Activated T-cell treated with anti-CD3 and anti-CD28 coated beads, Interleukin-2, amount 50 U/mL, for 48 hours (primary cell): ENCODE data around the gene ZSCAN4.

ENCODE experiments used
- DNase-seq, 2 experiments: peaks; one replicate each; pipeline ENCODE4 v3.0.0-alpha.2; 2020

Gene ZSCAN4, protein sequence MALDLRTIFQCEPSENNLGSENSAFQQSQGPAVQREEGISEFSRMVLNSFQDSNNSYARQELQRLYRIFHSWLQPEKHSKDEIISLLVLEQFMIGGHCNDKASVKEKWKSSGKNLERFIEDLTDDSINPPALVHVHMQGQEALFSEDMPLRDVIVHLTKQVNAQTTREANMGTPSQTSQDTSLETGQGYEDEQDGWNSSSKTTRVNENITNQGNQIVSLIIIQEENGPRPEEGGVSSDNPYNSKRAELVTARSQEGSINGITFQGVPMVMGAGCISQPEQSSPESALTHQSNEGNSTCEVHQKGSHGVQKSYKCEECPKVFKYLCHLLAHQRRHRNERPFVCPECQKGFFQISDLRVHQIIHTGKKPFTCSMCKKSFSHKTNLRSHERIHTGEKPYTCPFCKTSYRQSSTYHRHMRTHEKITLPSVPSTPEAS

DNA sequence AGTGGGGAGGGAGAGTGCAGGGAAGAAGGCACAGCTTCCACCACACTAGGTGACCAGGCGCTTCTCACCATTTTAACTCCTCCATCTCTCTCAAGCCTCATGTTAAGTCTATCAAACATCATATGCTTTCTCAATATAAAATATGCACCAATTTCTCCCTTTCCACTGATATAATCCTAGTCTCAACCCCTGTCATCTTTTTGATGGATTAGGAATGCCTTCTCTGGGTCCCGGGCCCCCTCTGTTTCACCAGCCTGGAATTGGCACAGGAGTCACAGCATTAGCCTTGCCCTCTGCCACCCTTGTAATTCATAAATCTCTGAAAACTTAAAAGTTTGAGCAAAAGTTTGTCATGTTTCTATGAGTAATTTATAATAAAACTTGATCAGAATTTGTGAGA is at the start of gene ZSCAN4:
Gene ZSCAN4 (plus strand): TSS at position 301 of the 400 bp plus-strand sequence. CDS start 7,211 bp downstream, outside the sequence.
- DNase-seq: no peak

DNA sequence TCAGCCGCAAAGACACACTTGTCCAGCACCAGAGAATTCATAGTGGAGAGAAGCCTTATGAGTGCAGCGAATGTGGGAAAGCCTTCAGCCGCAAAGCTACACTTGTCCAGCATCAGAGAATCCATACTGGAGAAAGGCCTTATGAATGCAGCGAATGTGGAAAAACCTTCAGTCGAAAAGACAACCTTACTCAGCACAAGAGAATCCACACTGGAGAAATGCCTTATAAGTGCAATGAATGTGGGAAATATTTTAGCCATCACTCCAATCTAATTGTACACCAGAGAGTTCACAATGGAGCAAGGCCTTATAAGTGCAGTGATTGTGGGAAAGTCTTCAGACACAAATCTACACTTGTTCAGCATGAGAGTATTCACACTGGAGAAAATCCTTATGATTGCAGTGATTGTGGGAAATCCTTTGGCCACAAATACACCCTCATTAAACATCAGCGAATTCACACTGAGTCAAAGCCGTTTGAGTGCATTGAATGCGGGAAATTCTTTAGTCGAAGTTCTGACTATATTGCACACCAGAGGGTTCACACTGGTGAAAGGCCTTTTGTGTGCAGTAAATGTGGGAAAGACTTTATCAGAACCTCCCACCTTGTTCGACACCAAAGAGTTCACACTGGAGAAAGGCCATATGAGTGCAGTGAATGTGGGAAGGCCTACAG is 47.9 kb upstream of the ZSCAN4 start:
- DNase-seq: no peak

DNA sequence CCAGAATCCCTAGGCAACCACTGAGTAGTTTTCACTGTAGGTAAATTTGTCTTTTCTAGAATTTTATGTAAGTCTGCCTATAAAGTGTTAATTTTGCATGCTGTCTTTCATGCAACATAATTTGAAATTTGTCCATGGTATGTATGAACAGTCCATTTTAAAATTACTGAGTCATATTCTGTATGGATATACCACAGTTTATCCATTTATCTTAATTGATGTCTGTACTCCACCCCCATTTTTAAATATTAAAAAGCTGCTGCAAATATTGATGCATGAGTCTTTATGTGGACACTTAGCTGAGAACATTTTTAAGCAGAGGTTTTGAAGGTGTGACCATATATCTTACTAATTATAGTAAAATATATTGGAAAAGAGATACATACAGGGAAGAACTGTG is 45.6 kb upstream of the ZSCAN4 start:
- DNase-seq: no peak

DNA sequence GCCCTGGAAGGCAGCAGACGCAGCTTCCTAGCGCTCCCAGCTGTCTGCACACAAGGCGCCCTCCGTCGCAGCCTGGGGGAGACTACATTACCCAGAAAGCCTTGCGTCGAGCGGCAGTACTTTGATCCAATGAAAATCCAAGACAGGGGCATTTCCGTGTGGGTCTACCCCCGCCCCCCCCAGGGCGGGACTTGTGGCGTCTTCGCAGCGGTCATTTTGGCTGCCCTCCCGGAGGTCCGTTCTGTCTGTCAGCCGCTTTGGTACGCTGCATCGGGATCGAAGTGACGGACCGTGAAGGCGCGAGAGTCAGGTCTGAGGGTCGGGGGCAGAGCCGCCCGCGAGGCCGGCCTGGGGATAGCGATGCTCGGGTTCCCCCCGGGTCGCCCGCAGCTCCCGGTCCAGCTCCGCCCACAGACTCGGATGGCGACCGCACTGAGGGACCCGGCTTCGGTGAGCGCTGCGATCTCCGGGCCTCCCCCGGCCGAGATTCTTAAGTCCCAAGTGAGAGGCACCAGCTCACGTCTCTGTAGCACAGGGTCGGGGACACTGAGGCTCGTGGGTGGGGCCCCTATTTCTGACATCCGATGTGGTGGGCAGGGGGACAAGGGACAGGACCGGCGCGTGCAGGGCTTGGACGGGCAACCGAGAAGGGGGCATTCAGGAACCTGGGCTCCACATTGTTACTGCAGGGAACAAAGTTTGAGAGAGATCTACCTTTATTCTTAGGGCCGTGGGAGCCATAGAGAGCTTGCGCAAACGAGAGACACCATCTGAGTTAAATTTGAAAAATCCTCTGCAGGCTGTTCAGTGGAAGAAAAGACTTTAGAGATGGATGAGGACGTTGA is 35.5 kb upstream of the ZSCAN4 start, which contains the start of gene ZNF211:
Gene ZNF211 (plus strand): TSS at position 182 of the 845 bp plus-strand sequence. CDS start 179 bp downstream, at position 361.
- peak; percentile 88 to 89 for DNase-seq

DNA sequence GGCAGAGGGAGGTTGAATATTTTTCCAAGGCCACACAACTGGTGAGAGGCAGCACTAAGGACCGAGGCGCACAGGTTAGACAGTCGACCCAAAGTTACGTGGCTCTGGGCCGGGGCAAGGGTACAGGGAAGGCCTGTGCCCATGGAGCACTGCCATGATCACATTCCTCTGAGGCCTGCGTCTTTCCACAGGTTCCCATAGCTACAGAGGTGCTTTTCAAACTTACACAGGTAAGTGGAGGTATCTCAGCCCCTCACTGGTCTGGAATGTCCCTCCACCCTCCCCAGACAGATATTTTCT is 35.0 kb upstream of the ZSCAN4 start:
- DNase-seq: no peak

DNA sequence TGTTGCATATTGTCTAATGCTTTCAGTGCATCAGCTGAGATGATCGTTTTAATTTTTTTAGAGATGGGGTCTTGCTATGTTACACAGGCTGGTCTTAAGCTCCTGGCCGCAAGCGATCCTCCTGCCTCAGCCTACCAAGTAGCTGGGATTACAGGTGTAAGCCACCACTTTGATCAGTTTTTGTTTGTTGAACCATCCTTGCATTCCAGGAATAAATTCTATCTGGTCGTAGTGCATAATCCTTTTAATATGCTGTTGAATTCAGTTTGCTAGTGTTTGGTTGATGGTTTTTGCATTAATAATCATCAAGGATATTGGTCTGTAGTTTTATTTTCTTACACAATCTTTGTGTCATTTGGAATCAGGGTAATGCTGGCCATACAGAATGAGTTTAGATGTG is 31.4 kb upstream of the ZSCAN4 start:
- DNase-seq: no peak

DNA sequence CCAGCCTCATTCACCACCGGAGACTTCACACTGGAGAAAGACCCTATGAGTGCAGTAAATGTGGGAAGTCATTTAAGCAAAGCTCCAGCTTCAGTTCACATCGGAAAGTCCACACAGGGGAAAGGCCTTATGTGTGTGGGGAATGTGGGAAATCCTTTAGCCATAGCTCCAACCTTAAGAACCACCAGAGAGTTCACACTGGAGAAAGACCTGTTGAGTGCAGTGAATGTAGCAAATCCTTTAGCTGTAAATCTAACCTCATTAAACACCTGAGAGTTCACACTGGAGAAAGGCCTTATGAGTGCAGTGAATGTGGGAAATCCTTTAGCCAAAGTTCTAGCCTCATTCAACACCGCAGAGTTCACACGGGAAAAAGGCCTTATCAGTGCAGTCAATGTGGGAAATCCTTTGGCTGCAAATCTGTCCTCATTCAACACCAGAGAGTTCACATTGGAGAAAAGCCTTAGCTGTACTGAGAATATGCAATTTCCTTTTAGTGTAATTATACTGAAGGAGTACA is 27.0 kb upstream of the ZSCAN4 start:
- DNase-seq: no peak

DNA sequence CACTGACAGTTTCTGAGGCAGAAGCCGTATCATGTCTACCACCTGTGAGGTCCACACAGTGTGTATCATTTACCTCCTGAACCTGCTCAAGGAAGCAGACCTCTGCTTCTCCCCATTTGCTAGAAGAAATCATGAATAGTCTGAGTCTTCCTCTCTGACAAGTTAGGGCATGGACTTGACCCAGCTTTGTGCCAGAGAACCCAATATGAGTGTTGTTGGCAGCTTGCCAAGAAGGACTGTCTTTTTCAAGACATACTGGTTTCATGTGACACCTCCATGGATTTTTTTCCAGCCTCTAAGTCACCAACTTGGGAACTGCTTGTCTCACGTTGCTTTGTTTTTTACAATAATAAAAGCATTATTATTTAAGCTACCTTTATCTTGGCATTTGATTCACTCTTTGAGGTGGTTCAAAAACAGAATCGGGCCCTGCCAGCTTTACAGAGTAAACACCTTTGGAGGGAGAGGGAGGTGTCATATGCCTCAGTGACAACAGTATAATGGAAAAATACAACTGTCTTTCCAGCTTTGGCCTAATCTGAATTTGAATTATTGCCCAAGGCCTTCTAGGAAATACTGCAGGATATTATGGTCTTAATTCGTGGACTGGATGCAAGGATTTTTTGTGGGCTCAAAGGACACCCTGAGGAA is 26.2 kb upstream of the ZSCAN4 start:
- no peak for DNase-seq

DNA sequence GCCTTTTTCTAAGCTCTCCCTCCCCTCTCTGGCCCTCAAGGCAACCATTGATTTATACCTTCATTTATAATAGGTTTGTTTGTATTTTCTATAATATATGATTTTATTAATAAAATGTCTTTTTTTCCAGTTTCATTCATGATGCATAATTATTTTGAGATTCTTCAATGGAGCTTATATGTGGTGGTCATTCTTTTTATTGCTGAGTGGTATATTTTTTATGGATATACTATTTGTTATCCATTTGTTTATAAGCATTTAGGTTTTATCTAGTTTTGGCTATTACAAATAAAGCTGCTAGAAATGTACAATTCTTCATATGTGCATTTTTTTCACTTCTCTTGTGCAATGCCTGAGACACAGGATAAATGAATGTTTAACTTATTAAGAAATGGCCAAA is 25.0 kb upstream of the ZSCAN4 start:
- DNase-seq: no peak

DNA sequence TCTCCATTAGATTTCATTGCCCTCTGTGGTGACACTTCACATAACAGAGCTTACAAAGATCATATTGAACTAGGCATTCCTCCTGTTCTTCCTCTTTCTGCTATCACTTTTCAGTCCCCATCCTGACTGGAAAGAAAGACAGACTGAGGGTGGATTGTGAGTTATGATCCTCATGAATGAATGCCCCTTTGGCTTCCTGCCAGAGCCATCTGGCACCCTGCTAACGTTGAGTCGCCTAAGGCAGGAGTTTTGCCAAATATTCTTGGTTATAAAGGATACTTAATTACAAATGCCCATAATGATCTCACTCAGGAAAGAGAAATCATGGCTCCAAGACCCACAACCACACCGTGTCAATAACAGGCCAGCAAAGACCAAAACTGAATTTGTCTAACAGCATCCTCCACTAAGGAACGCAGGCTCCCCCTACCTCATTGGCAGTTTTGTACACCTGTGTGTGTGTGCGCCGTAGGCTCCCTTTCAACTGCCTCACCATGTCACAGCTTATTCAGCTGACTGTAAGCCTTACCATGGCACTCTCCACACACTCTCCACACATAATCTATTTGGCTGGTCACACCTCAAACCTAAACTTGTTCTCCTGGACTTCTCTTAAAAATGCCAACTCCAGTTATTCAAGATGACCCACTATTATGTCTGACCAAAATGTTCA is 20.3 kb upstream of the ZSCAN4 start:
- no peak for DNase-seq

DNA sequence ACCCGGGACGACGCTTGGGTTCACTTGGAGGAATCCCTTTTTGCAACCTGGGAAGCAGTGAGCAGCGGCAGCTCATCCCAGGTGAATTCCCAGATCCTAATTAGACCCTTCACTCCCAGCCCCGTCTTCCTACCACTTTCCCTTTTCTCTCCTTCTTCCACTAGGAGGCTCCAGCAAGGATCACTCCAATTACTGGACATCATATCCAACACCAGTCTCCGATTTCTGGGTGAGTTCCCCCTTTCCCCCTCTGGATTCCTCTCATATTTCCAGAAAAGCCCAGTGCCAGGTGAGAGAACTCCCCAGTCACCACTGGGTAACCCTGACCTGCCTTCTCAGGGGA is 17.1 kb upstream of the ZSCAN4 start:
- no peak for DNase-seq

DNA sequence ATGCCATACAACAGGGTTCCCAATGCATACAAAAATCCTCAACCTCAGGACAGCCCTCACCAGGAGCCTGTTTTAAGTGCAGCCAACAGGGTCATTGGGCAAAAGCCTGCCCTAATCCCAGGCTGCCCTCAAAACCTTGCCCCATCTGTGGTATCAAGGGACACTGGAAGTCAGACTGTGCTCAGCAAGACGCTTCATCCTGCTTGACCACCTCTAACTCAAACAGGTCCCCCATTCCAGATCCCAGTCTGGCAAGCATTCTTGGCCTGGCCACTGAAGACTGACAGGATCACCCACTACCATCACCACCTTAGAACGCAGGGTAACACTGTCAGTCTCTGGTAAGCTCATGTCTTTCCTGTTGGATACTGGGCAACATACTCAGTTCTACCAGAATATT is 15.0 kb upstream of the ZSCAN4 start:
- DNase-seq: no peak

DNA sequence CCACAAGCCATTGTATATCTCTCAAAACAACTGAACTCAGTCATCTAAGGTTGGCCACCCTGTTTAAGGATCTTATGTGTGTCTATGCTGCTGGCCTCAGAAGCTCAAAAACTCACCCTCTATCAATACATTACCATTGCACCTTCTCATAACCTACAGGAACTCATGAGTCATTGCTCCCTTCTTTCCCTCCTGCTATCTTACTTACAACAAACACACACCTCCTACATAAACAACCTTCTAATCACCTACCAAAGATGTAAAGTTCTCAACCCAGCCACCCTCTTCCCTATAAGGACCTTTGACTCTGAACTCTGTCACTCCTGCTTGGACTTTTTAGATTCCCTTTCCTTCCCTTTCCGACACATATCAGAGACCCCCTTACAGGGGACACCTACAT is 13.3 kb upstream of the ZSCAN4 start:
- DNase-seq: no peak

DNA sequence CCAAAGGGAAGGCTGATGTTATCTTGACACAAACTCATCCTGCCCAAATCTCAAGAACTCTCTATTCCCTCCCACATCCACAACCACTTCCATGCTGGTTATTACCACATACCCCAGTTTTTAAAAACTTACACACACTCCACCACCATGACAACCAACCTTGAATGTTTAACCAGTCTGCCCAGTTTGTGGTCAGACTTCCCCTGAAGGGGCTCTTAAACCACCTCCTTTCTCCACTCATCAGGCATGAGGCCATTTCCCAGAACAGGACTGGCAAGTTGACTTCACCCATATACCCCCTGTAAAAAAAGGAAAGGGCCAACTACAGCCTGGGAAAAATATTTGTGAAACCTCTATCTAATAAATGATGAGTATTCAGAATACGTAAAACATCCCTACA is 12.4 kb upstream of the ZSCAN4 start:
- no peak for DNase-seq

DNA sequence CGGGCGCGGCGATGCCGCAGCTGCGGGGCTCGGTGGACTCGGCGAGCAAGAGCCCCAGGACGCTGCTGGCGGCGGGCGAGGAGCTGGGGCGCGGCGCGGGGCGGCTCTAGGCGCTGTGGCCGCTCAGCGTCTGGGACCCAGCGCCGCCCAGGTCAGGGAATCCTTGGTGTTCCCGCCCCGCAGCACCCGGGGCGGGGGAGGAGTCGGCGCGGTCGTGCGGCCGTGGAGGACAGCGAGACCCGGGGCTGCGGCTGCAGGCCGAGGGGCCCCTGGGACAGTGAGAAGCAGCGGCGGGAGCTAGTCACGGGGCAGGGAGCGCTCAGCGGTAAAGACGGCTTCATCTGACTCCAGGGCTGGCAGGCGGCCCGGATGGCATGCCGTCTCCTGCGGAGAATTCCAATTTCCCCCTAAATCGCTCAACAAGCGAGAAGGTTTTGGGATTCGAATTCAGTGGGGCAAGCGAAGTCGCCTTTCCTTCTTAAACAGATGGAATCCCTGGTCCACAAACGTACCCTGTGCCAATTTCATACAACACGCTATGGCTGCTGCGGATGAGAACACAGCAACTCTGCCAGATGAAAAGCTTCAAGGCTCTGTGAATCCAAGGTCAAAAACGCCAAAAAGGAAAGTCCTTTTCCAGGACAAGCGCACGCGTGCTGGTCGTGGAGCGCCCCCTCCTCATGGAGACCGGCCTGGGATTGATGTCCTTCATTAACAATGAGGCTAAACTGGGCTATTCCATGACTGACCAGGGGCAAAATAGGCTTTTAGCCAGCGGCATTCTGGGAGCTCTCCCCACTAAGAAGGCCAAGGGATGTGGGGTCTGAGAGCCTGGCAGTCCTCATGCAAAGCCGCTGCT is 4.2 kb upstream of the ZSCAN4 start:
- DNase-seq: peak; percentile 21 to 25

DNA sequence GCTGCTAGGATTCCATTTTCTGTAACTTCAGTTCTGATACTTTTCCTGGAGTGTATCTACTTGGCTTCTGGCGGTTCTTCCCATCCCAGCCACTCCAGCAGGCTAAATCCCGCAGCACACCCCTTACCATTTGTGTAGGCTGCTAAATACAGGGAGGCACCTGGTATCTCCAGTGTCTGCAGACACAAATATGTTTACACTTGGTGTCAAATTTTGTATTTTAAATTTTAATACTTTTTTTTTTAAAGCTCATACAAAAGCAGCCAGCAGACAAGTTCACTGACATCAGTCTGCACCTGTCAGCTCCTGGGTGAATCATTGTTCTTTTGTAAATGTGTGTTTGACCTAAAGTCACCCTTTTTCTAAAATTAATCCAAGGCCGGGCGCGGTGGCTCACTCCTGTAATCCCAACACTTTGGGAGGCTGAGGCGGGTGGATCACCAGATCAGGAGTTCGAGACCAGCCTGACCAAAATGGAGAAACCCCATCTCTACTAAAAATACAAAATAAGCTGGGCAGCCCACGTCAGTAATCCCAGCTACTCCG is 3.4 kb upstream of the ZSCAN4 start:
- no peak for DNase-seq

DNA sequence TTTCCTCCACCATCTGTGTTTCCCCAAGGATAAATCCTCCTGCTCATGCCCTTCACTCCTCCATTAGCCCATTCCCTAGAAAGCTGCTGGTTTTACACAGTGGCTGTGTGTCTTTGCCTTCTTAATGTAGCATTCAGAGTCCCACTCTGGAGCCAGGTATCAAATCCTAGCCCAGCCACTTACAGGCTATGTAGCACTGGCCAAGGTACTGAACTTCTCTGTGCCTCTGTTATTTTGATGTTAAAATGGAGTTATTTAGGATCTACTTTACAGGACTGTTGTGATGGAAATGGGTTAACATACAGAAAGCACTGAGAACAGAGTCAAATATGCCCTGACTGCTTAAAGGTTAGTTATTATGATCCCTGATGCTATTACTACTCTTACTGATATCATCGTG is 1.5 kb upstream of the ZSCAN4 start:
- no peak for DNase-seq

DNA sequence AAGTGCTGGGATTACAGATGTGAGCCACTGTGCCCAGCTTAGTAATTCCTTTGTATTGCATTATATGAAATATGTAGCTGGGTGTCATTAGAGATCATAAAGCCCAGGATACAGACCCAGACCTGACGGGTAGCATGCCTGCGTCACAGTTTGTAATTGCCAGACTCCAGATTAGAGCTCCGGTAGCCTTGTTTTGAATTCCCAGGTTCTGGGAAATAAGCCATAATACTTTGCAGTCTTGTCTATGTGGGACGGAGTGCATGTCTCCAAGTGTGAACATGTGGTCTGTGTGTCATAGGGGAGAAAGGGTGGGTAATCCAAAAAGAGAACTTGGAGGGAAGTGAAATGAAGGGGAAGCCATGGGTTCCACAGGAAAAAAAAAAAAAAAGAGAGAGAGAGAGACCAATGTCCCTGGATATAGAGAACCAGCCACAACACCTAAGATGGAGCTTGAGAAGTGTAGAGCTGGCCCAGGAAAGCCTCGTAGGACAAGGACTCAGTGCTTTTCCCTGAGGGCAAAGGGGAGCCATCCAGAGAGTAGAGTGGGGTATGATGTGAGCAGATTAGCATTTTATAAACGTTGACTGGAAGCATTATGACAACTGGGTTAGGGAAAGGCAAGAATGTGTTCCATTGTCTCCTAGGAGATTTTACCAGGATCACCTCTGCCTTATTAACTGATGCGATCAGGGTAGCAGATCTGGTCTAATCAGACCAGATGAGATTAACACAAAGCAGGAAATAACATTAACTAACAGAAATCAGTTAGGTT is 2.6 kb downstream of the ZSCAN4 start:
- no peak for DNase-seq

DNA sequence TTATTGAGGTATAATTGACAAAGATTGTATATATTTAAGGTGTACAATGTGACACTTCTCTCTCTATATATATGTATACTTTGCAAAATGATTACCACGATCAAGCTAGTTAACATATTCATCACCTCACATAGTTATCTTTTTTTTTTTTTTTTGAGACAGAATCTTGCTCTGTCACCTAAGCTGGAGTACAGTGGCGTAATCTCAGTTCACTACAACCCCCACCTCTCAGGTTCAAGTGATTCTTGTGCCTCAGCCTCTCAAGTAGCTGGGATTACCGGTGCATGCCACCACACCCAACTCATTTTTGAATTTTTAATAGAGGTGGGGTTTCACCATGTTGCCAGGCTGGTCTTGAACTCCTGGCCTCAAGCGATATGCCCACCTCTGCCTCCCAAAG is 3.7 kb downstream of the ZSCAN4 start:
- no peak for DNase-seq

DNA sequence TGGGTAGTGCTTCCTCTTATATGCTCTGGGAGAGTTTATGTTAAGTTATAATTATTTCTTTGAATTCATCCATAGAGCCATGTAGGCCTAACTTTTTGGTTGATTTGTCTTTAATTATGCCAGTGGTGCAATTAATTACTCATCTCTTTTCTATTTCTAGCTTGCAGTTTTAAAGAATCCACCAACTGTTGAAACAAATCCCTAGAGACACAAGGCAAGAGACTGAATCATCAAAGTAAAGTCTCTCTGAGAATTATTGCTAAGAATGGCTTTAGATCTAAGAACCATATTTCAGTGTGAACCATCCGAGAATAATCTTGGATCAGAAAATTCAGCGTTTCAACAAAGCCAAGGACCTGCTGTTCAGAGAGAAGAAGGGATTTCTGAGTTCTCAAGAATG is 7.1 kb downstream of the ZSCAN4 start:
- no peak for DNase-seq
